ENCODE results near the gene GAB3. TPM values are rescaled to one million over a fixed set of nuclear protein-coding genes. Genes with fewer than 3 reads are reported as not detected.

GAB3 gene
- total RNA-seq, 2 donors from 2014 or later = 0.66 to 3.4 TPM

GRCh38 chrX:154718616-154719015 is 32.3 kb downstream of the GAB3 start:
- 73 to 92% methylated on average over 1 of the region's 1 CpG for WGBS, 2 donors
- no peak for DNase-seq

DNA sequence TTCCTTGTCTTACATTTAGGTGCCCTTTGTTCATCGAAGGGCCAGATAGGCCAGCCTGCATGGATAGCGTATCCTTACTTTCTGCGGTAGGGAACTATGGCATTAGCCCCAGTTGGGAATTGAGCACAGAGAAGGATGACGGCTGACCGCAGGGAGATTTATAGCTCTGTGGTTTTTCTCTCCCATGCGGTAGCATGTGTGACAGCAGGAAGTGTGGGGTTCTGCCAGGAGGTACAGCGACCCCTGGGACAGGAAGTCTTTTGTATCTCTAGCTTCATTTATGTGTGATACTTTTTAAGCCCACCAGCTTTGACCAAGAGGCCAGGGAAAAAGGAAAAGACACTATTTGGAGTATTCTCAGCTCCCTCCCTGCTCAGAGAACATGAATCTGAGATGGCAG is 33.1 kb downstream of the GAB3 start:
- intact Hi-C loops (cut with DNase I) = no loop called here
- ATAC-seq (no peak), DNase-seq (peak in 3 of 4 donors; percentile 14 to 26 (median 17))
- Histone ChIP-seq H3K36me3 (replicated peaks in 1 of 2; ENCODE audit: insufficient read depth in 1 of 2, low read depth in 2 of 2) (no peaks in the 10 kb centered on the region), H3K4me1 (no peaks in the 10 kb centered on the region), H3K9me3 (no peaks in the 10 kb centered on the region), H3K27me3 (no peaks in the 10 kb centered on the region), H3K4me3 (no peak overlapping the region), H3K27ac (peak overlapping the region in 1 of 4 donors; percentile 11)
- no peak for TF ChIP-seq POLR2A (IDR thresholded peaks at IDR 0.05)
- TF ChIP-seq, protein P1, sequence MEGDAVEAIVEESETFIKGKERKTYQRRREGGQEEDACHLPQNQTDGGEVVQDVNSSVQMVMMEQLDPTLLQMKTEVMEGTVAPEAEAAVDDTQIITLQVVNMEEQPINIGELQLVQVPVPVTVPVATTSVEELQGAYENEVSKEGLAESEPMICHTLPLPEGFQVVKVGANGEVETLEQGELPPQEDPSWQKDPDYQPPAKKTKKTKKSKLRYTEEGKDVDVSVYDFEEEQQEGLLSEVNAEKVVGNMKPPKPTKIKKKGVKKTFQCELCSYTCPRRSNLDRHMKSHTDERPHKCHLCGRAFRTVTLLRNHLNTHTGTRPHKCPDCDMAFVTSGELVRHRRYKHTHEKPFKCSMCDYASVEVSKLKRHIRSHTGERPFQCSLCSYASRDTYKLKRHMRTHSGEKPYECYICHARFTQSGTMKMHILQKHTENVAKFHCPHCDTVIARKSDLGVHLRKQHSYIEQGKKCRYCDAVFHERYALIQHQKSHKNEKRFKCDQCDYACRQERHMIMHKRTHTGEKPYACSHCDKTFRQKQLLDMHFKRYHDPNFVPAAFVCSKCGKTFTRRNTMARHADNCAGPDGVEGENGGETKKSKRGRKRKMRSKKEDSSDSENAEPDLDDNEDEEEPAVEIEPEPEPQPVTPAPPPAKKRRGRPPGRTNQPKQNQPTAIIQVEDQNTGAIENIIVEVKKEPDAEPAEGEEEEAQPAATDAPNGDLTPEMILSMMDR (IDR thresholded peaks at IDR 0.05) = peak in 1 of 7 experiments; percentile 2
- WGBS, 2 donors = 32 to 80% methylated on average over 1 to 7 of the region's 7 CpGs

More at GRCh38 chrX:154718616-154719015, 32.3 kb downstream of the GAB3 start:
- H3K4me3 ChIP-seq = no peak overlapping the region
- no peaks in the 10 kb centered on the region for H3K9me3 ChIP-seq
- intact Hi-C loops (cut with DNase I) = no loop called here
- no peaks in the 10 kb centered on the region for H3K27me3 ChIP-seq
- H3K4me1 ChIP-seq = no peaks in the 10 kb centered on the region
- peak overlapping the region in 1 of 4 donors; percentile 54 for H3K27ac ChIP-seq
- H3K36me3 ChIP-seq (replicated peaks in 1 of 2; ENCODE audit: insufficient read depth in 1 of 2, low read depth in 2 of 2) = no peaks in the 10 kb centered on the region
- TF ChIP-seq, protein P1 (IDR thresholded peaks at IDR 0.05) = no peak
- no peak for TF ChIP-seq POLR2A (IDR thresholded peaks at IDR 0.05)
- ATAC-seq = no peak

DNA sequence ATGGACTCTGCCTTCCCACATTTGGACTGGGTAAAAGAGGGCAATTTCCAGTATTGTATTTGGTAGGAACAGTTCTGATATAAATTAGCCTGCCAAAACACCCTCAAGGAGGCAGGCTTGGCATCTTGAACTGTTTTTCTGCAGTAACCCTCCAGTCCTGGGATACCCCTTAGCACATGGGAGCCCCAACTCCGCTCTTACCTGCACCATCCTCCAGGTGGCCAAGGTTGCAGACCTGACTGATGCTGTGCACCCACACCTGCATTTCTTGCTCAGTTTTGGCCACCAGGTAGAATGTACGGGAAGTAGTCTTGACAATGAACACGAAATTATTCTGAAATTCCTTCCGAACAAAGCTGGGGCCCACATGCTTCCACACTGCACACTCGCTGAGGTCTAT is 35.1 kb downstream of the GAB3 start:
- Histone ChIP-seq H3K9me3 (no peaks in the 10 kb centered on the region), H3K27me3 (no peaks in the 10 kb centered on the region), H3K4me3 (no peak overlapping the region), H3K36me3 (replicated peaks in 1 of 2; ENCODE audit: insufficient read depth in 1 of 2, low read depth in 2 of 2) (no peaks in the 10 kb centered on the region), H3K27ac (no peak overlapping the region), H3K4me1 (no peaks in the 10 kb centered on the region)
- TF ChIP-seq, protein P1 (IDR thresholded peaks at IDR 0.05) = no peak
- TF ChIP-seq POLR2A (IDR thresholded peaks at IDR 0.05) = no peak
- ATAC-seq (no peak), DNase-seq (no peak)
- intact Hi-C loops (cut with DNase I) = no loop called here
- WGBS, 2 donors = 74% methylated on average over 5 of the region's 5 CpGs; no CpG with 5 or more reads in 1 of the 2 donors

DNA sequence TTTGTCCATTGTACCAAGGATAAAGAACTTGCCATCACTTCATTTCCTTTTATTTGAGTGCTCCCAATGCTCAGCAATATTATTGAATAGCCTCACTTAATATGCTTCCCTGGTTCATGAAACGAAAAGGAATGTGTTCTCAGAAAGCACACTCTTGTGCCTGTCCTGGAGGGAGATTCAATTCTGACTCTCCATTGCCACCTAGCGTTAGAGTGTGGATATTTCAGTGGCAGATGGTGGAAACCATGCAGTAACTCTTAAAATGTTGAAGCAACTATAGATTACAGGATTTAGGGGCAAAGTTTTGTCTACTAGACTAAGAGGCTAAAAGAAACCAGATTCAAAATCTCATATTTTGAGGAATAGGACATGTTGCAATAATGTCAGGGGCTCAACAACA is 36.0 kb downstream of the GAB3 start:
- WGBS, 2 donors = 0 to 3% methylated on average over 2 of the region's 2 CpGs
- Histone ChIP-seq H3K27me3 (no peaks in the 10 kb centered on the region), H3K27ac (no peak overlapping the region), H3K4me3 (no peak overlapping the region), H3K4me1 (no peaks in the 10 kb centered on the region), H3K36me3 (replicated peaks in 1 of 2; ENCODE audit: insufficient read depth in 1 of 2, low read depth in 2 of 2) (no peaks in the 10 kb centered on the region), H3K9me3 (no peaks in the 10 kb centered on the region)
- TF ChIP-seq, protein P1 (IDR thresholded peaks at IDR 0.05) = peak; percentile 40 to 75 (median 58)
- TF ChIP-seq POLR2A (IDR thresholded peaks at IDR 0.05) = no peak
- intact Hi-C loops (cut with DNase I) = no loop called here
- DNase-seq = peak; percentile 35 to 56 (median 44)
- ATAC-seq = peak; percentile 56

All from body of pancreas (tissue), 4 donors.